ENCODE results near the gene EFNA2. TPM values are rescaled to one million over a fixed set of nuclear protein-coding genes. Genes with fewer than 3 reads are reported as not detected.

Gene EFNA2
- polyA plus RNA-seq, 1 of the 3 experiments (the other 2 are of a cell fraction), result 1.1 TPM

DNA sequence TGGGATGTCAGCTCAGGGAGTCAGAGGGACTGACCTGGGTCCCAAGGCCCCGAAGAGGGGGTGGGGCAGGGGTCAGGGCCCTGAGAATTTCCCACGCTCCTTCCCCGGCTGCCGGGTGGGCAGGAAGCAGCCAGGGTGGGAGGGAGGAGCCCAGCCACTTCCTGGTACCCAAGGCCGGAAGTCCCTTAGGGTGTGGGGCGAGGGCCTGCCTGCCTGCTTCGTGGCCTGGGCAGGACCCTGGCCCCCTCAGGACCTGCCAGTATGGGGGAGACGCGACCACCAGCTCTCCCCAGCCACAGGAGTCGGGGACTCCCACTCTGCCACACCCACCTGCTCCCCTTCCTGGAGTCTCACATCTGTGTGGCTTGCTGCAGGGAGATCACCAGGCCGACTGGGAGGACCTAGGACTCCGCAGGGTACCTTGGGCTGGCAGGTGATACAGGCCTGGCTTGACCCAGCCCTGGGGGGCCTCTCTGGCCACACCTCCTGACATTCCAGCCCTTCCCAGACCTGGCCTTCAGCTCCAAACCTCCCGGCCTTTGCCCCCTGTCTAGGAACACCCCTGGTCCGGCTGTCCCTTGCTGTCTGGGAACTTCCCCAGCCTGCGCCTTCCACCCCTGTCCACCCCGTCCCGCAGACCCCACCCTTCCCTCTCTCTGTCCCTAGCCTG, 26.3 kb upstream of the EFNA2 start:
- 62% methylated on average over 5 of the region's 17 CpGs for WGBS (ENCODE audit: low lambda C conversion rate)
- Histone ChIP-seq H2AFZ (ENCODE audit: low read depth) (no peak overlapping the region), H3K4me2 (peak overlapping the region; percentile 41; the same call in 1 of the 2 replicates), H3K9me2 (no peaks in the 10 kb centered on the region), H3K27me3 (ENCODE audit: insufficient read depth) (no peaks in the 10 kb centered on the region), H3F3A (replicated peaks; ENCODE audit: insufficient read depth) (peaks cover 58% of the 10 kb centered on the region), H3K4me3 (ENCODE audit: low read depth in 2 of 2, low read length in 1 of 2) (no peak overlapping the region), H3K9ac (peak overlapping the region; percentile 34; the same call in 1 of the 2 replicates), H3K4me1 (ENCODE audit: control insufficient read depth in 1 of 2, insufficient read depth in 2 of 2, low read depth in 1 of 2, low read length in 1 of 2) (peaks cover 49 to 59% of the 10 kb centered on the region in 2 experiments), H3K36me3 (replicated peaks in 1 of 2; ENCODE audit: control insufficient read depth in 1 of 2, insufficient read depth in 2 of 2, low read length in 1 of 2) (peaks cover 31 to 43% of the 10 kb centered on the region in 2 experiments), H3K9me3 (no peaks in the 10 kb centered on the region), H3K27ac (ENCODE audit: low read depth in 2 of 2, low read length in 1 of 2) (peak overlapping the region; percentile 83 to 90), H3K79me2 (ENCODE audit: insufficient read depth) (peaks cover 53% of the 10 kb centered on the region), H4K20me1 (ENCODE audit: insufficient read depth) (peaks cover 46% of the 10 kb centered on the region)
- no peak for TF ChIP-seq SMC3 (IDR thresholded peaks at IDR 0.05; ENCODE audit: low read depth, low read length)
- TF ChIP-seq, protein P1, sequence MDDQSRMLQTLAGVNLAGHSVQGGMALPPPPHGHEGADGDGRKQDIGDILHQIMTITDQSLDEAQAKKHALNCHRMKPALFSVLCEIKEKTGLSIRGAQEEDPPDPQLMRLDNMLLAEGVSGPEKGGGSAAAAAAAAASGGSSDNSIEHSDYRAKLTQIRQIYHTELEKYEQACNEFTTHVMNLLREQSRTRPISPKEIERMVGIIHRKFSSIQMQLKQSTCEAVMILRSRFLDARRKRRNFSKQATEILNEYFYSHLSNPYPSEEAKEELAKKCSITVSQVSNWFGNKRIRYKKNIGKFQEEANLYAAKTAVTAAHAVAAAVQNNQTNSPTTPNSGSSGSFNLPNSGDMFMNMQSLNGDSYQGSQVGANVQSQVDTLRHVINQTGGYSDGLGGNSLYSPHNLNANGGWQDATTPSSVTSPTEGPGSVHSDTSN (IDR thresholded peaks at IDR 0.05), result peak; percentile 64
- TF ChIP-seq SIN3A (IDR thresholded peaks at IDR 0.05; ENCODE audit: borderline replicate concordance, low read depth, low read length), result peak; percentile 86; the same call in 1 of the 2 replicates
- peak; percentile 52 for TF ChIP-seq GABPA (IDR thresholded peaks at IDR 0.05; ENCODE audit: low read depth)
- no peak for TF ChIP-seq TAF1 (IDR thresholded peaks at IDR 0.05; ENCODE audit: borderline replicate concordance, low read depth, low read length)
- peak; percentile 11; the same call in 1 of the 2 replicates for TF ChIP-seq FOSL2 (IDR thresholded peaks at IDR 0.05; ENCODE audit: borderline replicate concordance, low read depth)
- TF ChIP-seq POLR2AphosphoS5 (IDR thresholded peaks at IDR 0.05; ENCODE audit: low read depth, low read length), result peak; percentile 73
- TF ChIP-seq TEAD4 (IDR thresholded peaks at IDR 0.05; ENCODE audit: borderline replicate concordance, insufficient read depth), result 0 out of 2 replicates have a peak, but pooled peaks have one; percentile 20
- peak; percentile 86 for TF ChIP-seq ELF1 (IDR thresholded peaks at IDR 0.05)
- POLR2A ChIA-PET, result interaction anchor here (2.6 to 4.8 kb wide), 2 partner anchors 10 to 15 kb away, joined by 9 to 34 read pairs; partner anchors contain the start of gene CIRBP
- CTCF ChIA-PET, result interaction anchor here (3.1 to 18.6 kb wide), 2 partner anchors 10 to 17 kb away, joined by 13 to 594 read pairs; partner anchors contain the start of genes ATP5F1D and MIDN
- peak; percentile 62 for DNase-seq

DNA sequence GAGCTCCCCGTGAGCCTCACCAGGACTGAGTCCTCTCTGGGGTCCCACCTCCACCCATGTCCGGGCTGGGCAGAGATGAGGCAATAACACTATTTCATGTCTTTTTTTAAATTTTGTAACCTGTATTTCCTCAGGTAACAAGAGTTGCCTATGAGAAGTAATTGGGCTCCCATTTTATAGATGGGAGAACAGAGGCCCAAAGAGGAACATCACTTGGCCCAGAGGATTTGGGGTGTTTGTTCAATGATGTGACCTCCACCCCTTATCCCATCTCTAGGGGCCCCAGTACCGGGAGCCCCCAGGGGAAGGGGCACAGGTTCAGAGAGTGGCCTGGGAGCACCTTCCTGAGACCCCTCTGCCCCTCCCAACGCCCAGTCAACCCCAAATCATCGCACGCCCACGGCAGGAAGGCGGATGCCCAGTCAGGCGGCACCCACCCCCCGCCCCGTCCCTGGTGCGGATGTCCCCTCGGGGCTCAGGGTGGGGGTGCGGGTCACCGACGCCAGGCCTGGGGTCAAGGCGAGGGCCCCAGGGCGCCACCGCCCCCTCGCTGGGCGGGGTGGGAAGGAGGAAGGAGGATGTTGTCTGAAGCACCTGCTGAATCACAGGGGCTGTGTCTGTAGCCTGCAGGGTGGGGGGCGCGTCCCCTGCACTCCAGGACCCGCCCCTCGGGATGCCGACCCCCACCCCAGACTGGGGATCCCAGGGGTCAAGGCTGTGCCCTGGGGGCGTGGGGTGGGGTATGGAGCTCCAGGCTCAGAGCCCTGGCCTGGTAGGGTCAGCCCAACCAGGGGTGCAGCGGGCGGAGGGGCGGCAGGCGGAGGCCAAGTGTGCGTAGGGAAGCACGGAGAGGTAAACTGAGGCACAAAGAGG, 25.6 kb upstream of the EFNA2 start:
- no peak overlapping the region for H2AFZ ChIP-seq (ENCODE audit: low read depth)
- peaks cover 46 to 56% of the 10 kb centered on the region in 2 experiments for H3K4me1 ChIP-seq (ENCODE audit: control insufficient read depth in 1 of 2, insufficient read depth in 2 of 2, low read depth in 1 of 2, low read length in 1 of 2)
- POLR2A ChIA-PET, result interaction anchor here (0.8 to 4.8 kb wide), 3 partner anchors 9 to 16 kb away, joined by 4 to 34 read pairs (median 9); partner anchors contain the start of gene CIRBP
- TF ChIP-seq ELF1 (IDR thresholded peaks at IDR 0.05), result 0 out of 2 replicates have a peak, but pooled peaks have one; percentile 25
- no peak for TF ChIP-seq SMC3 (IDR thresholded peaks at IDR 0.05; ENCODE audit: low read depth, low read length)
- TF ChIP-seq GABPA (IDR thresholded peaks at IDR 0.05; ENCODE audit: low read depth), result no peak
- TF ChIP-seq CHD2 (IDR thresholded peaks at IDR 0.05; ENCODE audit: low read length, partially characterized antibody), result no peak
- TF ChIP-seq, protein P2, sequence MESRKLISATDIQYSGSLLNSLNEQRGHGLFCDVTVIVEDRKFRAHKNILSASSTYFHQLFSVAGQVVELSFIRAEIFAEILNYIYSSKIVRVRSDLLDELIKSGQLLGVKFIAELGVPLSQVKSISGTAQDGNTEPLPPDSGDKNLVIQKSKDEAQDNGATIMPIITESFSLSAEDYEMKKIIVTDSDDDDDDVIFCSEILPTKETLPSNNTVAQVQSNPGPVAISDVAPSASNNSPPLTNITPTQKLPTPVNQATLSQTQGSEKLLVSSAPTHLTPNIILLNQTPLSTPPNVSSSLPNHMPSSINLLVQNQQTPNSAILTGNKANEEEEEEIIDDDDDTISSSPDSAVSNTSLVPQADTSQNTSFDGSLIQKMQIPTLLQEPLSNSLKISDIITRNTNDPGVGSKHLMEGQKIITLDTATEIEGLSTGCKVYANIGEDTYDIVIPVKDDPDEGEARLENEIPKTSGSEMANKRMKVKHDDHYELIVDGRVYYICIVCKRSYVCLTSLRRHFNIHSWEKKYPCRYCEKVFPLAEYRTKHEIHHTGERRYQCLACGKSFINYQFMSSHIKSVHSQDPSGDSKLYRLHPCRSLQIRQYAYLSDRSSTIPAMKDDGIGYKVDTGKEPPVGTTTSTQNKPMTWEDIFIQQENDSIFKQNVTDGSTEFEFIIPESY (IDR thresholded peaks at IDR 0.05; ENCODE audit: borderline replicate concordance, low read depth), result no peak
- TF ChIP-seq, protein P3, sequence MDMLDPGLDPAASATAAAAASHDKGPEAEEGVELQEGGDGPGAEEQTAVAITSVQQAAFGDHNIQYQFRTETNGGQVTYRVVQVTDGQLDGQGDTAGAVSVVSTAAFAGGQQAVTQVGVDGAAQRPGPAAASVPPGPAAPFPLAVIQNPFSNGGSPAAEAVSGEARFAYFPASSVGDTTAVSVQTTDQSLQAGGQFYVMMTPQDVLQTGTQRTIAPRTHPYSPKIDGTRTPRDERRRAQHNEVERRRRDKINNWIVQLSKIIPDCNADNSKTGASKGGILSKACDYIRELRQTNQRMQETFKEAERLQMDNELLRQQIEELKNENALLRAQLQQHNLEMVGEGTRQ (IDR thresholded peaks at IDR 0.05; ENCODE audit: borderline replicate concordance, low read depth, low read length), result no peak
- TF ChIP-seq NRF1 (IDR thresholded peaks at IDR 0.05; ENCODE audit: low read depth, low read length), result no peak
- TF ChIP-seq FOXM1 (IDR thresholded peaks at IDR 0.05; ENCODE audit: low read depth), result no peak
- TF ChIP-seq NFIC (IDR thresholded peaks at IDR 0.05; ENCODE audit: borderline replicate concordance), result no peak
- TF ChIP-seq JUND (IDR thresholded peaks at IDR 0.05), result no peak; the same call in 1 of the 2 replicates
- TF ChIP-seq EZH2phosphoT487 (IDR thresholded peaks at IDR 0.05; ENCODE audit: borderline replicate concordance, low read depth), result no peak
- no peak for TF ChIP-seq GATA2 (CRISPR knock-in tag; IDR thresholded peaks at IDR 0.05)

More for the DNA sequence above, 25.6 kb upstream of the EFNA2 start:
- CTCF ChIA-PET, result interaction anchor here (1.1 to 18.6 kb wide), 3 partner anchors 9 to 17 kb away, joined by 3 to 594 read pairs (median 13); partner anchors contain the start of genes ATP5F1D, CIRBP and MIDN
- peaks cover 23 to 35% of the 10 kb centered on the region in 2 experiments for H3K36me3 ChIP-seq (replicated peaks in 1 of 2; ENCODE audit: control insufficient read depth in 1 of 2, insufficient read depth in 2 of 2, low read length in 1 of 2)
- H3K9ac ChIP-seq, result peak overlapping the region; percentile 51; the same call in 1 of the 2 replicates
- no peaks in the 10 kb centered on the region for H3K9me3 ChIP-seq
- H3K9me2 ChIP-seq, result no peaks in the 10 kb centered on the region
- peaks cover 45% of the 10 kb centered on the region for H3K79me2 ChIP-seq (ENCODE audit: insufficient read depth)
- peaks cover 55% of the 10 kb centered on the region for H3F3A ChIP-seq (replicated peaks; ENCODE audit: insufficient read depth)
- peak overlapping the region; percentile 83 to 90 for H3K27ac ChIP-seq (ENCODE audit: low read depth in 2 of 2, low read length in 1 of 2)
- H3K4me2 ChIP-seq, result peak overlapping the region; percentile 66; the same call in 1 of the 2 replicates
- 34% methylated on average over 10 of the region's 33 CpGs for WGBS (ENCODE audit: low lambda C conversion rate)
- peak overlapping the region in 1 of 2 experiments; percentile 31; a peak in 1 of 4 replicates for H3K4me3 ChIP-seq (ENCODE audit: low read depth in 2 of 2, low read length in 1 of 2)
- no peaks in the 10 kb centered on the region for H3K27me3 ChIP-seq (ENCODE audit: insufficient read depth)
- no peak for DNase-seq
- peaks cover 38% of the 10 kb centered on the region for H4K20me1 ChIP-seq (ENCODE audit: insufficient read depth)

All from SK-N-SH (cell line).